ENCODE data around the gene FBP1.

DNA sequence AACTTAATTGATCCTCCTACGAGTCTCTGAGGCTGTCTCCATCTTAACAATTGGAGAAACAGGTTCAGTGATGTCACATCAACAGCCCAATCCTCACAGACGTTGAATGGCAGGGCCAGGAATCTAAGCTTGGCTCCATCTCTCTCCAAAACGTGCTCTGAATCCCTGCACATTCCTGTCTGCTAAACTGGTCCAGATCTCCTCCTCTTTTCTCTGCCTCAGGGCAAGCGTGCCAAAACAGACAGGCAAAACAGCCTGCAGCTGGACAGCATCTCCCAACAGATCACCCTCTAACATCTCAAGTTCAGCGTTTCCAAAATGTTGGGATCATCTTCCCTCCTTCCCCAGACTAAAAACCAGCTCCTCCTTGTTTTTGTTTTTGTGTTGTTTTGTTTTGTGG, 6.6 kb downstream of the FBP1 start:
- TF ChIP-seq, protein P1, sequence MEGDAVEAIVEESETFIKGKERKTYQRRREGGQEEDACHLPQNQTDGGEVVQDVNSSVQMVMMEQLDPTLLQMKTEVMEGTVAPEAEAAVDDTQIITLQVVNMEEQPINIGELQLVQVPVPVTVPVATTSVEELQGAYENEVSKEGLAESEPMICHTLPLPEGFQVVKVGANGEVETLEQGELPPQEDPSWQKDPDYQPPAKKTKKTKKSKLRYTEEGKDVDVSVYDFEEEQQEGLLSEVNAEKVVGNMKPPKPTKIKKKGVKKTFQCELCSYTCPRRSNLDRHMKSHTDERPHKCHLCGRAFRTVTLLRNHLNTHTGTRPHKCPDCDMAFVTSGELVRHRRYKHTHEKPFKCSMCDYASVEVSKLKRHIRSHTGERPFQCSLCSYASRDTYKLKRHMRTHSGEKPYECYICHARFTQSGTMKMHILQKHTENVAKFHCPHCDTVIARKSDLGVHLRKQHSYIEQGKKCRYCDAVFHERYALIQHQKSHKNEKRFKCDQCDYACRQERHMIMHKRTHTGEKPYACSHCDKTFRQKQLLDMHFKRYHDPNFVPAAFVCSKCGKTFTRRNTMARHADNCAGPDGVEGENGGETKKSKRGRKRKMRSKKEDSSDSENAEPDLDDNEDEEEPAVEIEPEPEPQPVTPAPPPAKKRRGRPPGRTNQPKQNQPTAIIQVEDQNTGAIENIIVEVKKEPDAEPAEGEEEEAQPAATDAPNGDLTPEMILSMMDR (IDR thresholded peaks at IDR 0.05) = no peak
- TF ChIP-seq POLR2A (IDR thresholded peaks at IDR 0.05) = no peak

Data from body of pancreas (tissue), 4 donors.